Myocyte (in vitro differentiated cells): ENCODE results near the gene ADCY3. TPM values are rescaled to one million over a fixed set of nuclear protein-coding genes. Genes with fewer than 3 reads are reported as not detected.
A peak's percentile ranks its signal among the peaks of the same experiment; 100 is the strongest.

Source experiments
- DNase-seq: peaks from one replicate; pipeline ENCODE4 v3.0.0-alpha.2; 2012; ENCODE audit warnings: low read depth
- total RNA-seq: library from RNA; depleted of rRNA; stranded (reverse); fragments of >200 nt; gene quantifications from 2 replicates; pipeline ENCODE4 v1.2.3, GENCODE V29; 2014

ADCY3 gene
- total RNA-seq, 1 donor from 2014 or later: 3.5 TPM

DNA sequence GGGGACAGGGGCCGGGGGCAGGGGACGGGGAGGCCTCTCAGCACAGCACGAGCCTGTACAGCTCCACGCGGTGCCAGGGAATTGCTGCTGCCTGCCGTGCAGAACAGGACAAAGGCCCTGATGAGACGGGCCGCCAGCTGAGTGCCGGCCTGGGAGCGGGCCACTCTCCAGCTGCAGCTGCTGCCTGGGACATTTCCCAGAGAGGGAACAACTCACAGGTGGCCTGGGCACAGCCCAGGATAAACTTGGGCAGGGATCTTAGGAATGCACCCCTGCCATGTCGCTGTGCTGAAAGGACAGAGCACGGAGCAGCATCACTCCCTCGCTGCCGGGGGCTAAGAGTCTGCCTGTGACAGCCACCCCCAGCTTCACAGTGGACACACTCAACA, 88.0 kb downstream of the ADCY3 start:
- DNase-seq: peak; percentile 84

DNA sequence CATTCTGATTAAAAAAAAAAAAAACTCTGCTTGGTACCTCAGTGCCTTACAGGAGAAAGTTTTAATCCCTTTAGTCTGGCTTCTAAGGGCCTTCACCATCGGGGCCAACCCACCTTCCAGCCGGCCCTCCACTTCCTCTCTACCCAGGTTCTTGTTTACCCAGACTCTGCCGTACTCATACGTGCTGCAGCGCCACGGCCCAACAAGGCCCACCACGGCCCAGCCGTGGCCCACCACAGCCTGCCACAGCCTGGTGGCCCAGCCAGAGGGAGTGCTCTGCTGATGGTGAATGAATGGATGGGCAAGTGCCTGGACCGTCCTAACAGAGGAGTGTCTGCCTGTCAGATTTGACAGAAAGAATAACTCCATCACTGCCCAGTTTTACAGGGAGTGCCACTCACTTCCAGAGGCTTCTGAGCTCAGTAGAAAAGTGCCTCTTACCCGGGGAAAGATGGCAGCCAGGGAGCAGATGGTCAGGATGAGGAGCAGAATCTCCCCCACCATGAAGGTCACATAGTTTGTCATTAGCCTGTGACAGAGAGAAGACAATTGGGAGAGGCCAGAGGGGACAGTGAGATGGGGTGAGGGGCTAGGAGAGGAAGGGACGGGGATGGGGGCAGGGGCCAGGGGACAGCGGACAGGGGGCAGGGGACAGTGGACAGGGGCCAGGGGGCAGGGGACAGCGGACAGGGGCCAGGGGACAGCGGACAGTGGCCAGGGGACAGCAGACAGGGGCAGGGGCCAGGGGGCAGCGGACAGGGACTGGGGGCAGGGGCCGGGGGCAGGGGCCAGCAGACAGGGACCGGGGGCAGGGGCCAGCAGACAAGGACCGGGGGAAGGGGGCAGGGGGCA, 88.6 kb downstream of the ADCY3 start:
- DNase-seq: no peak

DNA sequence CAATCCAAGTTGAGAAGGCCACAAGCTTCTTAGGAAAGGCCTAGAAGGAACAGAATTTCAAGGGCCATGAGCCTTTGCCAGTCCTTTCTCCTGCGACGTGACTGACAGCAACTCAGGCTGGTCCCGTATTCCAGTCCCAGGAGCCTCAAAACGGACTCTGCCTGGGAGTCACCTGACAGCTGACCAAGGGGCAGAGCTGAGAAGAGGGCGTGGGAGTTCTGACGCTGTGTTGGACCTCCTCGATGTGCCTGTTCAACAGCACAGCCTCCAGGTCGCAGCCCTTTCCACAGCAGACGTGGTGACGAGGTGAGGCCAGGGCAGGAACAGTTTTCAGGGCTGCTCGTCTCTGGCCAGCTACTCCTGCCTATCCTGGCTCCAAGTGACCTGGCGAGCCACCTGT, 89.3 kb downstream of the ADCY3 start:
- DNase-seq: no peak

DNA sequence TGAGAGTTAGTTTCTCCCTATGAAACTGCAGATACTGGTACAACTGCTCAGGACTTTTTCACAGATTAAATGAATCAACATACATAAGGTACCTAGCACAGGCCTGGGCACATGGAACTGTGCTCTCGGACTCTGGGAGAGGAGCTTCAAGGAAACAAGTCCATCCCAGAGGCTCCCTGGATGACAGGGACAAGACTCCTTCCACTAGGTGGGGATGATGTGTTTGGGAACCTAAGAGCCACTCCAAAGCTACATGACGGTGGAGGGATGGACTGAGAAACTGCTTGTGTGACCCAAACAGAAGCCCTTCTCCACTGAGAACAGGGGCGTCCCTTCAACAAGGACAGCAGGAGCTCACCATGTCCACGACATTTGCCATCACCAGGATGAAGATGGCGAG, 89.7 kb downstream of the ADCY3 start:
- peak; percentile 64 for DNase-seq

DNA sequence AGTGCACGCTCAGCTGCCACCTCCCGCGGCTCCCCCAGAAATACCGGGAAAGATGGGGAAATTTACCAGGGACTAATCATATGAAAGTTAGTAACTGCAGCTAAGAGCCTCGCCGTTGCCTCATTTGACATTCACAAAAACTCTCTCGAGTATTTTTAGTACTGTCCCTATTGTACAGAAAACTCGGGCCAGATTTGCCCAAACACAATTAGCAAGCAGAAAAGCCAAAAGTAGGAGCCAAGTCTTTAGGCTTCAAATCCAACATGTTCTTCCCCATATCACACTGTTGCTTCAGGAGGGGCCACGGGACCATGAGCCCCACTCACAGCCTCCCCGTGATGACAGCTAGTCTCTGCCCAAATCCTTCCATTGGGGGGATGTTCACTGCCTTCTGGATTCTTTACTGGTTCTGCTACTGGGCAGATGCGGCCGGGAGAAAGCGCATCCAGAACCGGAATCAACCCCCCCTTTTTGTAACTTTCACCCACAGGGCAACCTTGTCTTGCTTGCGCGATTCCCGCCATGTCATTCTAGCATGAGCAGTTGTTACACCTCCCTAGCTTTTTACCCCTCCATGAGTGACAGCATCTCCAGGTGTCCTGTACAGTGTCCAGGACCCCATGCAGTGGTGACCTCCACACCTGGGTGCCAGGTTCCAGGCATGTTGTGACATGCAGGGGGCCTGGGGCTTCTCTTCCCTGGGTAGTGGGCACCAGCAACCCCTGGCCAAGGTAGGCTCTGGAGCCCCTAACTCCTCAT, 91.6 kb downstream of the ADCY3 start:
- no peak for DNase-seq

DNA sequence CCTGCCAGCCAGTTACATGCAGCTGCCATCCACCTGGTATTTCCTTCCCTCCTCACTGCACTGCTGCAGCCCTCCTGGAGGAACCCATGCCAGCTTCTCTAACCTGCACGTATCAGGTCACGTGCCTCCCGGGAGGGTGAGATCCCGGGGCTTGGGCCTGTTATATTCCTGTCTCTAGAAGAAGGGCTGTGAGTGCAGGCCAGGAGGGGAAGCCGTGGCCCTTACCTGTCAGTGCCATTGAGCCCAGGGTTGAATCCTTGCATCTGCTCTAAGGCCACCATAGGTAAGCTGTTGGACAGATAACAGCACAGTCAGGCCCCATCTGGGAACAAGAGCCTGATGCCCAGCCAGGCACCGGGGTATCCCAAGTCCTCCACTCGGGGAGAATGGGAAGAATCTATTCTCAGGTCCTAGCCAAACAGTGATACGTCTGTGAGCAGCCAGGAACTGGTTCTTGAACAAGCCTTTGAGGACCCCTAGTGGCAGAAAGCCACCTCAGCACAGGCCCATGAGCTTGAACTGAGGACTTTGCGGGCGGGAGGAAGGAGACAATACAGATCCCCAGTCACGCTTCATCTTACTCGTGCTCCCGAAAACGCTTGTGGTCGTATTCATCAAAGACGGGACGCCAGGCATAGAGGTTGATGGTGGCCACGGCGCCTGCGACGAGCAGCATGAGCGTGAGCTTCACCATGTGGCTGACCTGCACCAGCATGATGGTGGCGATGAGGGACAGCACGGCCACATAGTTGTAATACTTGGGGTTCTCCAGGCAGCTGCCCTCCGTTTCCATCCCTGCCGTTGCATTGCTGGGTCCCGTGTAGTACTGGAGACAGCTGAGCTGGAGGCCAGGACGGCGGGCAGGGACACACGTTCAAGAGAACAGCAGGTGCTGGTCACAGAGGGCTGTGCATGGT, 92.5 kb downstream of the ADCY3 start:
- DNase-seq: peak; percentile 96

DNA sequence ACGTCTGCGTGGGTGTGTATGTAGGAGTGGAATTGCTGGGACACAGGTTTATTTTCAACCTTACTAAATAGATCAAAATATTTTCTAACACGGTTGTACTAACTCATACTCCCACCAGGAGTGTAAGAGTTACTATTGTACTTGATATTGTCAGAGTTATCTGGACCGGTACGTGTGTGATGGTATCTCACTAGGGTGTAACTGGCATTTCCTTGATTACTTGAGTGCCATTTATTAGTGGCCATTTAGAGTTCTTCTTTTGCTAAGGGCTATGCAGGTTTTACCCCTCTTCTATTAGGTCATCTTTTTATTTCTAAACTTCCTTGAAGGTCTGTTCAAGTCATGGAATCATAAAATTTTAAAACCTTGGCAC, 93.3 kb downstream of the ADCY3 start:
- DNase-seq: no peak

DNA sequence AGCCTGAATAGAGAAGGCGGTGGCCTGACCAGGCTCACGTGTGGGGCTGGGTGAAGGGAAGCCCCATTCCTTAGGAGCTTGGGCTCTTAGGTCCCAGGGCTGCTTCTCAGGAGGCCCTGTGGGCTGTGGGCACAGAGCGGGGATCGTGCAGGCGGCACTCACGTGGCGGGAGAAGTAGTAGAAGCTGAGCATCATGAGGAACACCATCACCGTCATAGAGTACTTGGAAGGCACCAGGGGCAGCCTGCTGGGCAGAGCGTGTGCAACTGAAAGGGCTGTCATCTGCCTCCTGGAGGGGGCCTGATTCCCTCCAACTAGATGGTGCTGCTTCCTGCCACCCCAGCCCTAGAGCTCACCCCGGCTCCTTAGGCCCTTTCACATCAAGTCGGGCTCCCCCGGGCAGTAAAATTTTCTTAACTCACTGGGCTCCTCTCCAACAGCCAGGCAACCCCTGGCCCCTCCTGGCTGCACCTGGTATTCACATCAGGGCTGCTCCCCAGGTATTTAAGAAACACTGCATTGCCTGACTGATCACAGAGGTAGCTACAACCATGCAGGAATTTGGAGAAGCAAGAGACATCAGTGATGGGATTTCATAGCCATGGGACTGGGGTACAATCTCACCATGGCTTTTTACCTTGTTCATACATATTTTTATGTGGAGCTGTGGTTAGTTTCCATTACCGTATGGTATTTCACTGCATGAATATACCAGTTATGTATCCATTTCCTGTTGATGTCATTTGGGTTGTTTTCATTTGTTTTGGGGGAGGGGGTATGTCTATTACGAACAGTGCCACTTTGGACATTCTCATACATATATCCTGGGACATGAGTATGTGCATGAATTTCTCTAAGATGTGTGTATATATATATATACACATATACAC, 93.9 kb downstream of the ADCY3 start:
- DNase-seq: no peak

DNA sequence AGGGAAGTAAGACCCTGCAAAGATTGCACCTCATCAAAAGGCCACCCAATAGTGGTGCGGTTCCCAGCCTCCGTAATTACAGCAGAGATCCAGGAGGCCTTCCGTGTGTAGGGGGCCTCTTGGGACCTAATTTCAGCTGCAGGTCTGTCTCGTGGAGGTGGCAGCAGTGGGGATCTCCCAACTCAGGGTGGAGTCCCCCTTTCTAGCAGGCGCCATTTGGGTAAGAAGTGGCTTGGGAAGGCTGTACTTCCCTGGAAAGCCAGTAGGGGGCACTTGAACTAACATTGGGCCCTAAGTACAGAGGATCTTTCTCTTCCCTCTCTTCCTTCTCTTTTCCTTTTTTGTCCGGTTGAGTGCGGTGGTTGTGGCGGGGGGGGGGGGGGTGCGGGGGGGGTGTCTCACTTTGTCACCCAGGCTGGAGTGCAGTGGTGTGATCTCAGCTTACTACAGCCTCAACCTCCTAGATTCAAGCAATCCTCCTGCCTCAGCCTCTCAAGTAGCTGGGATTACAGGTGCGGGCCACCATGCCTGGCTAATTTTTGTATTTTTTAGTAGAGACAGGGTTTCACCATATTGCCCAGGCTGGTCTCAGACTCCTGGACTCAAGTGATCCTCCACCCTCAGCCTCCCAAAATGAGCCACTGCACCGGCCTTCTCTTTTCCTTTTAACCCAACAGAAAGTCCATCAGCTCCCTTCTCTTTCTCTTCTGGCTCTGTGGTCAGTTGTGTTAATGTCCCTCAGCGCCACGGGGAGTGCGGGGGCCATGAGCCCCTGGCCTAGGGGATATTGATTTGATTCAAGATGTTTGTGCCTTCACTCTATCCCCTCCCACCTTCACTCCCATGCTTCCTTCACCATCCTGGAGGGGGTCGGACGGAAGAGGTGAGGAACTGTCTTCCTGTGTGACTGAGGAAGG, 94.8 kb downstream of the ADCY3 start:
- no peak for DNase-seq

DNA sequence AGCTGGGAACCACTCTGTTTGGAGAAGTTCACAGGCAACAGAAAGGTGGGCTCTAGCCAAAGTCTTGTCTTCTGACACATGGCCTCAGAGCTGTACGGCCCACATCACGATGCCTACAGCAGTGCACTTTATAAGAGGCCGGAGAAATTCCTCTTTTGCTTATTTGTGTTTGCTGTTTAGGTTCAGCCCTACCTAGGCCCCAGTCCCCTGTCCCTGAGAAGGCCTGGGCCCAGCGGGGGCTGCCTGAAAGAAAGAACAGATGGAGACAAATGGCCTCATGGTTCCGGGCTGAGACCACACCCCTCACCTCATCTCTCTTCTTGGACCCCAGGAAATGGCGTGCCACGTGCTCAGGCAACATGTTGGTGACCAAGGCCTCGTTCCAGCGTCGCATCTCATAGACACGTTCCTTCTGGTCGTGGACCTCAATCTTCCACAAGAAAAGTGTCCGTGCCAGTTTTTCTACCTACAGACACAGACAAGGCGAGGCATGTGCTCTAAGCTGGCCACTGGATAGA, 95.9 kb downstream of the ADCY3 start:
- DNase-seq: no peak

DNA sequence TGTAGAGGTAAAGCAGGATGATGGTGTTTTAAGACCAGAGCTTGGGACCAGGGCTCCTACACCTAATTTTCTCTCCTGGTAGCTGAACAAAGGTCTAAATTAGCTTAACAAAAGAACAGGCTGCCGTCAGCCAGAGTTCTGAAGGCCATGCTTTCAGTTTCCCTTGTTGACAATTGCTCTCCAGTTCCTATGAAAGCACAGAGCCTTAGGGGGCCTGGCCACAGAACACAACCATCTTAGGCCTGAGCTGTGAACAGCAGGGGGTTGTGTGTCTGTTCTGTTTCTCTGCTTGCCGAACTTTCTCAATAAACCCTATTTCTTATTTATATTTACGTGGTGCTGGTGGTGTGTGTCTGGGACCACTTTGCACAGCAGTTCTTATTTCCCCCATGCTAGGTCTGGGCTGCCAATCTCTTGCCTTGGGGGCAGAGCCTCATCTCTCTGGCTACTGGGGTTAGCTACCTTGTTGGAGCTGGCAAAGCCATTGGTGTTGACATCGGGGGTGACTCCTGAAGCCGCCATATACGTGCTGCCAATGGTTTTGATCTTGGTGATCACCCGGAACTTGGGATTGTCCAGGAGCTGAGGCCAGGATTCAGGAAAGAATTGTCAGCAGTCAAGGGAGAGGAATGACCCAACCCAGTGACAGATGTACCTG, 97.9 kb downstream of the ADCY3 start:
- DNase-seq: no peak

DNA sequence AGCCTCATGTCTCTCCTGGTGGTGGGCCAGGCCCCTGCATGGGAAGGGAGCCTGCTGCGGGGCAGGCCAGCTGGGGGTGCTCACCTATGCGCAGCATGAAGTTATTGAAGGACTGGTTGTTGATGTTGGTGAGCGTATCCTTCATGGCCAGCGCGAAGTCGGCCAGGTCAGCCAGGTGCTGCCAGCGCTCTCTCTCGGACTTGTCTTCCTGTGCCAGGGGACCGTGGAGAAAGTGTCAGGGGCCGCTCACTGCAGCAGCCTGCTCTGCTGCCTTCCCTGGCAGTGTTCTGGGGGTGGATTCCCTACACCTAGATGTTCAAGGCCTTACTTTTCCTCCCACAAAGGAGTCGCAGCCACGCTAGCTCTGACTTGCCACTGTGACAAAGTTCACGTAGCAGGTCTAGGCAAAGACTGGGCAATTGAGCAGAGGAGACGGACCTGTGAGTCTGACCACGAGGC, 98.6 kb downstream of the ADCY3 start:
- DNase-seq: no peak

DNA sequence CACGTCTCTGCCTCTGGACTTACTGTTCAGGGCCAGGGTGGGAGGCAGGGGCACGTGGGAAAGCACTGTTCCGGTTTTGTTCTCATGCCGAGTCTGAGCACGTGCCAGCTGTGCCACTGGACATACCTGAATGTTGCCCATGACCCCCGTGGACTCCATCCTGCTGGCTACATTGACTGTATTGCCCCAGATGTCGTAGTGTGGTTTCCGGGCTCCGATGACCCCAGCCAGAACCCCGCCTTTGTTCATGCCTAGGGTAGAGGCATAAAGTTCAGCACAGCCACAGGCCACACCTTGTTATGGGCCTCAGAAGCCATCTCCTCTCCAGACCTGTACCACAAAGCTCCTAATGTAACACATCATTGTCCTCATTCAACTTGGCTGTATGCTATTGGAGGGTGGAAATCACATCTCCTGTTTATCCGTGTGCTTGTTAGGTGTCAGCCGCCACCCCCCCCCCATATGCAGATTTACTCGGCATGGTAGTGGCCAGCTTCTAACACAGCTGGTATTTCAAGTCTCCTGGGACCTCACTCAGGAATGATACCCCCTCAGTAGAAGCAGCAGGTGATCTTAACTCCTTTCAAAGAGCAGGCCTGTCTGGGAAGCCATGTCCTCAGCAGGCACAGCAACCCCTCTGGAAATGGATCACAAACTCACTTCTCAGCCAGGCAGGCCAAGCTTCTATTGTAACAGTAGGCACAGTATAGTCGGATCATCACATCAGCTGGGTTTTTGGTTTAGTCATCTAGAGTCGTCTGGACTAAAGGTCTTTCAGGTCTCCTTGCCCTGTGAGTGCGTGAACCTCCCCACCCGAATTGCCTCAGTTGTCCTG, 99.2 kb downstream of the ADCY3 start:
- no peak for DNase-seq

DNA sequence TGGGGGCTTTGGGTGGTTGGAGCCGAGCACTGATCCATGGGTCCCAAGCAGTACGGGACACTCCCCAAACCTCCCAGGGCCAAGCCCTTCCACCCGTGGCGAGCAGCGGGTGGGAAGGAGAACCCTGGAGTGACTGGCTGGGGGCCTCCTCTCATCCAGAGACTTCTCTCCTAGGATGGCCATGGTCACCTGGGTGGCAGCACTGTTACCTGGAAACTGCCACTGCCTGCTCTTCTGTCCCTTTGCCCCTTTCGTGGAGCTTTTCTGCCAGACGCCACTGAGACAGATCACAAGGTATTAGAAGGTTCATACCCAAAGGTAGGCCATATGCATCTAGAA, 99.9 kb downstream of the ADCY3 start:
- no peak for DNase-seq

DNA sequence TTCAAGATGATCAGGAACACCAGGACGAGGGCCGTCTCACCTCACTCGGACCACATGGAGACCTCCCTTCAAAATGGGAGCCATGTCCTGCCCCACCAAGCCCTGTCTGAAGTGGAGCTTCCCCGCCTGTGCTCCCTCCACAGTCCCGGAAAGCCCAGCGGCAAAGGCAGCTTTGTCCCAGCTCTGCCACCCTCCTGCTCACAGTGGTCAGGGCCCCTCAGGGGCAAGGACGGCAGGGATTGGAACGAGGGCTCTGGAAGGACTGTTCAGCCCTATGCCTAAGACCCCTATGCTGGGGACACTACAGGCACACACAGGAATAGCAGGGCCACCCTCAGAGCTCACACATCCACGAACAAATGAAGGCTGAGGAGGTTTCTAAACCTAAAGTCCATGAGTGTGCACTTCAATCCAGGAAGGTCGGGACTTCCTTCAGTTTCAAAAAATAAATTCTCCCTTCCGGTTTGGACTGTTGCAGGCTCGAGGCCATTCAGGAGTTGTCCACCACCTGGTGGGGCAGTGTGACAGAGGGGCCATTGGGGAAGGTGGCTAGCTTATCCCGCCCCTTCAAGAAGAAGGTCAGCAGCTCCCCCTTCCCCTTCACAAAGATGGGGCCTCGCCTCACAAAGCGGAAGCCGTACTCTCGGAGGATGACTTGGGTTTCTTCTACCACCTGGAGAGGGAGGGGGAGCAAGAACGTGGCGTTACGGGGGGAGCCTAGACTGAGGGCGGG, 100.4 kb downstream of the ADCY3 start:
- DNase-seq: no peak

DNA sequence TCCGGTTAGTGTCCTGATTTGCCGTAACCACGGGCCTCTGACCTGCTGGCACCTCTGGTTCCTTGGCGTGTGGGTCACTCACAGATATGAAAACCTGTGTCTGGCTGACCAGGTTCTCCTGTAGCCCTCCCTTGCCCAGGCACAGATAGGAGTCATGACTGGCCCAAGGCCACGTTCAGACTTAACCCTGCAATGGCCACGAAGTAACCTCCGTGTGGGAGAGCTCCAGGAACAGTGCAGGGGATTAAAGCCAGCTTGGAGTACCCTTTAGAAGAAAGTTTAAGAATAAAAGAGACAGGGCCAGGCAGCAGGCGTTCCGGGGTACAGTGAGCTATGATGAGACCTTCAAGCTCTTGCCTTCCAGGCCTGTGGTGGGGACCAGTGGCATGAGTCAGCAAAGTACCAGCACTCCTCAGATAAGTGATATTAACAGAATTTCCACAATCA, 101.3 kb downstream of the ADCY3 start:
- no peak for DNase-seq

DNA sequence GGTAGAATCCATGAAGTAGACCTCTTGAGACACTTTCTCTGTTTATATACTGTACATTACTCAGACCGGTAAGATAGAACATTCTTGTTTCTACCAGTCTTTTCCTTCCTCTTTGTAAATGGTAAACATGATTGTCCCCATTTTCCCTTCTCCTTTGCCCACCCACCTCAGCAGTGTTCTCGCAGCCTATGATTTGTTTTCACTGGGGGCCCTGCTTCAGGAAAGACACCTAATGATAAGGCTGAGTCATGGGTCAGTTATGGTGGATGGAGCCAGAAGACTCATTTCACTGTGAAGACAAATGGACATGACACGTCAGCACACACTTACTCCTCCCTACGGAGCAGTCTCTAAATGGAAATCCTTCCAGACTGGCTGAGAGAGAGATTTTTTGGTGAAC, 103.2 kb downstream of the ADCY3 start:
- DNase-seq: peak; percentile 60
